Prostate gland (tissue), 2 donors: ENCODE measurements around the gene DNMT1.

Experiments
- CTCF ChIP-seq, 4 experiments: fragments of 200-600 bp in 2 of 4; fragments of 450-650 bp in 2 of 4; sonication (generic) in 2 of 4; IDR thresholded peaks; 1 replicate in 3 of 4; 2 replicates in 1 of 4; pipeline ENCODE4 v1.5.1; 2016 to 2019; ENCODE audit warnings: antibody characterized with exemption in 4 of 4, mild to moderate bottlenecking in 2 of 4, moderate library complexity in 2 of 4
- POLR2A ChIP-seq: fragments of 450-650 bp; IDR thresholded peaks from one replicate; pipeline ENCODE4 v1.6.1; 2016; ENCODE audit warnings: antibody characterized with exemption, mild to moderate bottlenecking

GRCh38 chr19:10110972-10111317 is 83.8 kb downstream of the DNMT1 start:
- TF ChIP-seq CTCF (IDR thresholded peaks at IDR 0.05) (no peak), POLR2A (no peak)
